HAP-1 (cell line): Measurements from ENCODE around the gene FAM163A.
"Not testable (repeated sequence)": the region's sequence is repeated elsewhere in the genome, so short reads cannot be mapped to it uniquely, and the experiment has no call there.

Experiments
- DNase-seq, 2 experiments: peaks; one replicate each; pipeline ENCODE4 v3.0.0-alpha.2; 2016 to 2020; ENCODE audit warnings: low spot score in 2 of 2
- H3K27me3 ChIP-seq: fragments of 250-450 bp; sonication (Bioruptor Pico); 2 replicates; pipeline ENCODE4 v1.5.1; 2020; ENCODE audit warnings: low read depth, mild to moderate bottlenecking, moderate library complexity
- H3K36me3 ChIP-seq: fragments of 250-450 bp; sonication (Bioruptor Pico); replicated peaks from 2 replicates; pipeline ENCODE4 v1.5.1; 2020; ENCODE audit warnings: mild to moderate bottlenecking
- H3K4me1 ChIP-seq: fragments of 250-450 bp; sonication (Bioruptor Pico); 2 replicates; pipeline ENCODE4 v1.5.1; 2020; ENCODE audit warnings: mild to moderate bottlenecking
- H3K4me3 ChIP-seq: fragments of 250-450 bp; sonication (Bioruptor Pico); 2 replicates; pipeline ENCODE4 v1.5.1; 2020; ENCODE audit warnings: mild to moderate bottlenecking, moderate library complexity
- H3K9me3 ChIP-seq: fragments of 250-450 bp; sonication (Bioruptor Pico); 2 replicates; pipeline ENCODE4 v1.5.1; 2020; ENCODE audit warnings: mild to moderate bottlenecking, moderate library complexity
- in situ Hi-C: fragments of 300-500 bp; cut with MboI; formaldehyde crosslinking; loops from 3 replicates; pipeline ENCODE4 v1.14.3; 2020; ENCODE audit warnings: low sequenced_read_pairs, inconsistent platforms, mixed read lengths

The FAM163A gene

GRCh38 chr1:179831852-179832699 lies 89.0 kb downstream of the FAM163A start:
- in situ Hi-C loops: no loop called here
- no peaks in the 10 kb centered on the region for H3K9me3 ChIP-seq
- peaks cover 3% of the 10 kb centered on the region; the same call in 1 of the 2 replicates for H3K4me1 ChIP-seq
- no peaks in the 10 kb centered on the region for H3K36me3 ChIP-seq
- H3K4me3 ChIP-seq: no peak overlapping the region
- no peak for DNase-seq
- H3K27me3 ChIP-seq: no peaks in the 10 kb centered on the region

GRCh38 chr1:179836686-179837445 lies 93.8 kb downstream of the FAM163A start:
- in situ Hi-C loops, H3K27me3 ChIP-seq, H3K4me1 ChIP-seq, H3K36me3 ChIP-seq, DNase-seq, H3K9me3 ChIP-seq, H3K4me3 ChIP-seq: not testable (repeated sequence)

- H3K27me3 ChIP-seq: no peaks in the 10 kb centered on the region
- H3K9me3 ChIP-seq: no peaks in the 10 kb centered on the region
- no peaks in the 10 kb centered on the region; the same call in 1 of the 2 replicates for H3K4me1 ChIP-seq
- peaks cover 7% of the 10 kb centered on the region for H3K36me3 ChIP-seq
- no peak overlapping the region for H3K4me3 ChIP-seq
- in situ Hi-C loops: no loop called here
- no peak for DNase-seq
Observed at GRCh38 chr1:179840107-179840506, 97.0 kb downstream of the FAM163A start.

- Histone ChIP-seq H3K9me3 (no peaks in the 10 kb centered on the region), H3K4me3 (no peak overlapping the region), H3K27me3 (no peaks in the 10 kb centered on the region), H3K36me3 (peaks cover 51% of the 10 kb centered on the region), H3K4me1 (no peaks in the 10 kb centered on the region; the same call in 1 of the 2 replicates)
- in situ Hi-C loops: no loop called here
- no peak for DNase-seq
Observed at GRCh38 chr1:179848233-179848632, 105.1 kb downstream of the FAM163A start.

- no peaks in the 10 kb centered on the region for H3K4me1 ChIP-seq
- H3K36me3 ChIP-seq: peaks cover 29% of the 10 kb centered on the region
- in situ Hi-C loops: no loop called here
- no peak overlapping the region for H3K4me3 ChIP-seq
- H3K27me3 ChIP-seq: no peaks in the 10 kb centered on the region
- H3K9me3 ChIP-seq: no peaks in the 10 kb centered on the region
- no peak for DNase-seq
Observed at GRCh38 chr1:179853102-179853501, 110.0 kb downstream of the FAM163A start.

- H3K36me3 ChIP-seq, H3K9me3 ChIP-seq, H3K4me1 ChIP-seq, H3K27me3 ChIP-seq, DNase-seq, H3K4me3 ChIP-seq, in situ Hi-C loops: not testable (repeated sequence)
Observed at GRCh38 chr1:179855831-179856230, 112.7 kb downstream of the FAM163A start.

GRCh38 chr1:179856296-179856695 lies 113.2 kb downstream of the FAM163A start:
- peaks cover 5% of the 10 kb centered on the region for H3K36me3 ChIP-seq
- no peaks in the 10 kb centered on the region for H3K9me3 ChIP-seq
- DNase-seq: no peak
- in situ Hi-C loops: no loop called here
- no peaks in the 10 kb centered on the region for H3K4me1 ChIP-seq
- H3K4me3 ChIP-seq: no peak overlapping the region
- no peaks in the 10 kb centered on the region for H3K27me3 ChIP-seq

- no peak overlapping the region for H3K4me3 ChIP-seq
- DNase-seq: no peak
- H3K27me3 ChIP-seq: no peaks in the 10 kb centered on the region
- no peaks in the 10 kb centered on the region; the same call in 1 of the 2 replicates for H3K36me3 ChIP-seq
- H3K4me1 ChIP-seq: no peaks in the 10 kb centered on the region
- in situ Hi-C loops: no loop called here
- no peaks in the 10 kb centered on the region for H3K9me3 ChIP-seq
Observed at GRCh38 chr1:179857009-179857408, 113.9 kb downstream of the FAM163A start.

GRCh38 chr1:179860652-179861051 lies 117.6 kb downstream of the FAM163A start:
- DNase-seq: no peak
- Histone ChIP-seq H3K4me3 (no peak overlapping the region), H3K9me3 (no peaks in the 10 kb centered on the region), H3K36me3 (peaks cover 23% of the 10 kb centered on the region), H3K27me3 (no peaks in the 10 kb centered on the region), H3K4me1 (no peaks in the 10 kb centered on the region)
- in situ Hi-C loops: no loop called here

GRCh38 chr1:179865377-179865776 lies 122.3 kb downstream of the FAM163A start:
- Histone ChIP-seq H3K4me3 (no peak overlapping the region), H3K9me3 (no peaks in the 10 kb centered on the region), H3K36me3 (peaks cover 31% of the 10 kb centered on the region), H3K4me1 (no peaks in the 10 kb centered on the region), H3K27me3 (no peaks in the 10 kb centered on the region)
- in situ Hi-C loops: no loop called here
- no peak for DNase-seq
